ENCODE measurements around the gene PSEN2. TPM values are rescaled to one million over a fixed set of nuclear protein-coding genes. Genes with fewer than 3 reads are reported as not detected.

PSEN2 gene
- total and polyA plus RNA-seq, 2 donors (not counting 1 experiment from before 2014, with no cell fraction given) = 19.5 to 41.8 TPM

- Histone ChIP-seq H2AFZ (ENCODE audit: low read length) (no peak overlapping the region), H3K27me3 (ENCODE audit: control insufficient read depth, insufficient read depth, low read length) (no peaks in the 10 kb centered on the region), H3K36me3 (ENCODE audit: control insufficient read depth, insufficient read depth, low read length) (peaks cover 2% of the 10 kb centered on the region), H3K79me2 (ENCODE audit: control insufficient read depth, insufficient read depth, low read length) (no peaks in the 10 kb centered on the region), H3K4me3 (replicated peaks in 1 of 4; ENCODE audit: control extremely low read depth in 1 of 4, insufficient read depth in 1 of 4, low read depth in 3 of 4, low read length in 4 of 4) (no peak overlapping the region), H3K9ac (ENCODE audit: insufficient read depth, low read length) (no peak overlapping the region), H3K9me3 (ENCODE audit: control insufficient read depth, insufficient read depth, low read depth, low read length) (no peaks in the 10 kb centered on the region), H4K20me1 (ENCODE audit: control insufficient read depth, extremely low read depth, insufficient read depth, low read length) (no peaks in the 10 kb centered on the region), H3K4me1 (ENCODE audit: control insufficient read depth, extremely low read depth, insufficient read depth, low read length) (no peaks in the 10 kb centered on the region), H3K4me2 (ENCODE audit: extremely low read depth, insufficient read depth, low read length) (no peak overlapping the region), H3K27ac (ENCODE audit: insufficient read depth, low read length) (no peak overlapping the region)
- DNase-seq (ENCODE audit: low read depth in 2 of 2) = no peak
- TF ChIP-seq, protein P1, sequence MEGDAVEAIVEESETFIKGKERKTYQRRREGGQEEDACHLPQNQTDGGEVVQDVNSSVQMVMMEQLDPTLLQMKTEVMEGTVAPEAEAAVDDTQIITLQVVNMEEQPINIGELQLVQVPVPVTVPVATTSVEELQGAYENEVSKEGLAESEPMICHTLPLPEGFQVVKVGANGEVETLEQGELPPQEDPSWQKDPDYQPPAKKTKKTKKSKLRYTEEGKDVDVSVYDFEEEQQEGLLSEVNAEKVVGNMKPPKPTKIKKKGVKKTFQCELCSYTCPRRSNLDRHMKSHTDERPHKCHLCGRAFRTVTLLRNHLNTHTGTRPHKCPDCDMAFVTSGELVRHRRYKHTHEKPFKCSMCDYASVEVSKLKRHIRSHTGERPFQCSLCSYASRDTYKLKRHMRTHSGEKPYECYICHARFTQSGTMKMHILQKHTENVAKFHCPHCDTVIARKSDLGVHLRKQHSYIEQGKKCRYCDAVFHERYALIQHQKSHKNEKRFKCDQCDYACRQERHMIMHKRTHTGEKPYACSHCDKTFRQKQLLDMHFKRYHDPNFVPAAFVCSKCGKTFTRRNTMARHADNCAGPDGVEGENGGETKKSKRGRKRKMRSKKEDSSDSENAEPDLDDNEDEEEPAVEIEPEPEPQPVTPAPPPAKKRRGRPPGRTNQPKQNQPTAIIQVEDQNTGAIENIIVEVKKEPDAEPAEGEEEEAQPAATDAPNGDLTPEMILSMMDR (conservative IDR thresholded peaks at IDR 0.05 in 1 of 2, IDR thresholded peaks at IDR 0.05 in 1 of 2; ENCODE audit: low read depth in 1 of 2, low read length in 2 of 2) = no peak
- TF ChIP-seq EZH2 (IDR thresholded peaks at IDR 0.05; ENCODE audit: low read length, missing control alignments) = no peak
Observed at GRCh38 chr1:226895644-226896043, 25.2 kb downstream of the PSEN2 start.

- H3K4me2 ChIP-seq (ENCODE audit: extremely low read depth, insufficient read depth, low read length) = no peak overlapping the region
- DNase-seq (ENCODE audit: low read depth in 2 of 2) = no peak
- H3K4me3 ChIP-seq (replicated peaks in 1 of 4; ENCODE audit: control extremely low read depth in 1 of 4, insufficient read depth in 1 of 4, low read depth in 3 of 4, low read length in 4 of 4) = no peak overlapping the region
- no peak overlapping the region for H3K9ac ChIP-seq (ENCODE audit: insufficient read depth, low read length)
- no peak for TF ChIP-seq EZH2 (IDR thresholded peaks at IDR 0.05; ENCODE audit: low read length, missing control alignments)
- TF ChIP-seq, protein P1 (conservative IDR thresholded peaks at IDR 0.05 in 1 of 2, IDR thresholded peaks at IDR 0.05 in 1 of 2; ENCODE audit: low read depth in 1 of 2, low read length in 2 of 2) = no peak
- H3K79me2 ChIP-seq (ENCODE audit: control insufficient read depth, insufficient read depth, low read length) = no peaks in the 10 kb centered on the region
- H3K27ac ChIP-seq (ENCODE audit: insufficient read depth, low read length) = no peak overlapping the region
- H3K9me3 ChIP-seq (ENCODE audit: control insufficient read depth, insufficient read depth, low read depth, low read length) = no peaks in the 10 kb centered on the region
- H4K20me1 ChIP-seq (ENCODE audit: control insufficient read depth, extremely low read depth, insufficient read depth, low read length) = no peaks in the 10 kb centered on the region
- H3K4me1 ChIP-seq (ENCODE audit: control insufficient read depth, extremely low read depth, insufficient read depth, low read length) = no peaks in the 10 kb centered on the region
- H3K27me3 ChIP-seq (ENCODE audit: control insufficient read depth, insufficient read depth, low read length) = no peaks in the 10 kb centered on the region
- H2AFZ ChIP-seq (ENCODE audit: low read length) = no peak overlapping the region
- H3K36me3 ChIP-seq (ENCODE audit: control insufficient read depth, insufficient read depth, low read length) = peaks cover under 1% of the 10 kb centered on the region
Observed at GRCh38 chr1:226898246-226898645, 27.8 kb downstream of the PSEN2 start.

- Histone ChIP-seq H3K27me3 (ENCODE audit: control insufficient read depth, insufficient read depth, low read length) (no peaks in the 10 kb centered on the region), H2AFZ (ENCODE audit: low read length) (no peak overlapping the region), H3K27ac (ENCODE audit: insufficient read depth, low read length) (no peak overlapping the region), H3K4me2 (ENCODE audit: extremely low read depth, insufficient read depth, low read length) (no peak overlapping the region), H3K79me2 (ENCODE audit: control insufficient read depth, insufficient read depth, low read length) (no peaks in the 10 kb centered on the region), H3K4me3 (replicated peaks in 1 of 4; ENCODE audit: control extremely low read depth in 1 of 4, insufficient read depth in 1 of 4, low read depth in 3 of 4, low read length in 4 of 4) (no peak overlapping the region), H3K4me1 (ENCODE audit: control insufficient read depth, extremely low read depth, insufficient read depth, low read length) (no peaks in the 10 kb centered on the region), H3K36me3 (ENCODE audit: control insufficient read depth, insufficient read depth, low read length) (peaks cover 2% of the 10 kb centered on the region), H3K9ac (ENCODE audit: insufficient read depth, low read length) (no peak overlapping the region), H4K20me1 (ENCODE audit: control insufficient read depth, extremely low read depth, insufficient read depth, low read length) (no peaks in the 10 kb centered on the region), H3K9me3 (ENCODE audit: control insufficient read depth, insufficient read depth, low read depth, low read length) (no peaks in the 10 kb centered on the region)
- TF ChIP-seq EZH2 (IDR thresholded peaks at IDR 0.05; ENCODE audit: low read length, missing control alignments) = no peak
- TF ChIP-seq, protein P1 (conservative IDR thresholded peaks at IDR 0.05 in 1 of 2, IDR thresholded peaks at IDR 0.05 in 1 of 2; ENCODE audit: low read depth in 1 of 2, low read length in 2 of 2) = no peak
- DNase-seq (ENCODE audit: low read depth in 2 of 2) = no peak
Observed at GRCh38 chr1:226901421-226901820, 31.0 kb downstream of the PSEN2 start.
